Thoracic aorta endothelial cell (primary cell): ENCODE data around the gene OR1K1. TPM values are rescaled to one million over a fixed set of nuclear protein-coding genes. Genes with fewer than 3 reads are reported as not detected.

ENCODE experiments used
- total RNA-seq: library from RNA; depleted of rRNA; stranded (reverse); fragments of >200 nt; gene quantifications from 2 replicates; pipeline ENCODE4 v1.2.3, GENCODE V29; 2012

The OR1K1 gene, protein sequence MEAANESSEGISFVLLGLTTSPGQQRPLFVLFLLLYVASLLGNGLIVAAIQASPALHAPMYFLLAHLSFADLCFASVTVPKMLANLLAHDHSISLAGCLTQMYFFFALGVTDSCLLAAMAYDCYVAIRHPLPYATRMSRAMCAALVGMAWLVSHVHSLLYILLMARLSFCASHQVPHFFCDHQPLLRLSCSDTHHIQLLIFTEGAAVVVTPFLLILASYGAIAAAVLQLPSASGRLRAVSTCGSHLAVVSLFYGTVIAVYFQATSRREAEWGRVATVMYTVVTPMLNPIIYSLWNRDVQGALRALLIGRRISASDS
- not detected in 2 replicates for total RNA-seq

DNA sequence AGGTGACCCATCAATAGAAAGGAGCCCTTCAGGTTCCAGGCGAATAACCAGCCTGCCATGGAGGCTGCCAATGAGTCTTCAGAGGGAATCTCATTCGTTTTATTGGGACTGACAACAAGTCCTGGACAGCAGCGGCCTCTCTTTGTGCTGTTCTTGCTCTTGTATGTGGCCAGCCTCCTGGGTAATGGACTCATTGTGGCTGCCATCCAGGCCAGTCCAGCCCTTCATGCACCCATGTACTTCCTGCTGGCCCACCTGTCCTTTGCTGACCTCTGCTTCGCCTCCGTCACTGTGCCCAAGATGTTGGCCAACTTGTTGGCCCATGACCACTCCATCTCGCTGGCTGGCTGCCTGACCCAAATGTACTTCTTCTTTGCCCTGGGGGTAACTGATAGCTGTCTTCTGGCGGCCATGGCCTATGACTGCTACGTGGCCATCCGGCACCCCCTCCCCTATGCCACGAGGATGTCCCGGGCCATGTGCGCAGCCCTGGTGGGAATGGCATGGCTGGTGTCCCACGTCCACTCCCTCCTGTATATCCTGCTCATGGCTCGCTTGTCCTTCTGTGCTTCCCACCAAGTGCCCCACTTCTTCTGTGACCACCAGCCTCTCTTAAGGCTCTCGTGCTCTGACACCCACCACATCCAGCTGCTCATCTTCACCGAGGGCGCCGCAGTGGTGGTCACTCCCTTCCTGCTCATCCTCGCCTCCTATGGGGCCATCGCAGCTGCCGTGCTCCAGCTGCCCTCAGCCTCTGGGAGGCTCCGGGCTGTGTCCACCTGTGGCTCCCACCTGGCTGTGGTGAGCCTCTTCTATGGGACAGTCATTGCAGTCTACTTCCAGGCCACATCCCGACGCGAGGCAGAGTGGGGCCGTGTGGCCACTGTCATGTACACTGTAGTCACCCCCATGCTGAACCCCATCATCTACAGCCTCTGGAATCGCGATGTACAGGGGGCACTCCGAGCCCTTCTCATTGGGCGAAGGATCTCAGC lies at the start of gene OR1K1:
TSS of gene OR1K1 (plus strand) at position 58 of the 995 bp plus-strand sequence. CDS start at position 58, 0 bp downstream.

DNA sequence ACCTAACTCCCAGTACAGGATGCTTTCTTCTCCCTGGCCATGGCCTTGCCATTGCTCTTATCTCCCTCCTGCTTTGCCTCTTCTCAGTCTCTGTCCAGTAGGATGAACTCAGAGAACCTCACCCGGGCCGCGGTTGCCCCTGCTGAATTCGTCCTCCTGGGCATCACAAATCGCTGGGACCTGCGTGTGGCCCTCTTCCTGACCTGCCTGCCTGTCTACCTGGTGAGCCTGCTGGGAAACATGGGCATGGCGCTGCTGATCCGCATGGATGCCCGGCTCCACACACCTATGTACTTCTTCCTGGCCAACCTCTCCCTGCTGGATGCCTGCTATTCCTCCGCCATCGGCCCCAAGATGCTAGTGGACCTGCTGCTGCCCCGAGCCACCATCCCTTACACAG lies 11.1 kb upstream of the OR1K1 start, which contains the start of gene OR5C1:
TSS of gene OR5C1 (plus strand) at position 103 of the 400 bp plus-strand sequence. CDS start at position 103, 0 bp downstream.

Other genes with a start within 250 kb of the OR1K1 start
- not detected in 2 replicates for gene OR1N2, start 247.0 kb upstream of the OR1K1 start, total RNA-seq
- under 0.01 and 0.22 TPM in 2 replicates for gene OR1L8, start 216.7 kb upstream of the OR1K1 start, total RNA-seq
- not detected in 2 replicates for gene OR1Q1, start 185.4 kb upstream of the OR1K1 start, total RNA-seq
- 0.14 TPM in 1 of 2 replicates, not detected in the other for gene OR1B1, start 142.5 kb upstream of the OR1K1 start, total RNA-seq
- gene OR1L1, start 138.4 kb upstream of the OR1K1 start, total RNA-seq: not detected in 2 replicates
- gene OR1L3, start 125.0 kb upstream of the OR1K1 start, total RNA-seq: not detected in 2 replicates
- gene OR1L4, start 76.1 kb upstream of the OR1K1 start, total RNA-seq: not detected in 2 replicates
- not detected in 2 replicates for gene OR1L6, start 57.8 kb upstream of the OR1K1 start, total RNA-seq
- gene OR5C1, start 11.2 kb upstream of the OR1K1 start, total RNA-seq: not detected in 2 replicates
- gene PDCL, start 28.5 kb downstream of the OR1K1 start, total RNA-seq: 46.6 and 53.5 TPM in 2 replicates
- 77.5 and 85.1 TPM in 2 replicates for gene RC3H2, start 105.2 kb downstream of the OR1K1 start, total RNA-seq
- 13.2 and 16.5 TPM in 2 replicates for gene ZBTB6, start 113.2 kb downstream of the OR1K1 start, total RNA-seq
- gene ZBTB26, start 131.4 kb downstream of the OR1K1 start, total RNA-seq: 6.0 and 6.3 TPM in 2 replicates
- 57.8 and 58.8 TPM in 2 replicates for gene RABGAP1, start 140.9 kb downstream of the OR1K1 start, total RNA-seq
- 1.2 and 1.8 TPM in 2 replicates for gene GPR21, start 233.5 kb downstream of the OR1K1 start, total RNA-seq